IMR-90 (cell line): ENCODE data around the gene KDM1B. TPM values are rescaled to one million over a fixed set of nuclear protein-coding genes. Genes with fewer than 3 reads are reported as not detected.

Source experiments
- ATAC-seq: fragments of 200-7000 bp; cut with Tn5 transposase; 2 replicates; pipeline ENCODE4 v1.9.1; 2020; ENCODE audit warnings: low read depth, mild to moderate bottlenecking, moderate library complexity
- BruUV-seq: library from RNA; stranded (reverse); fragments of 400-500 nt; replicated peaks from 2 replicates; lab custom pipeline; 2021; lab: Mats Ljungman, UMichigan
- CTCF ChIA-PET: fragments of 300-600 bp; formaldehyde crosslinking; extraction: SDS; loops from one replicate; lab custom pipeline; 2021; ENCODE audit warnings: antibody characterized with exemption; lab: Yijun Ruan, JAX
- POLR2A ChIA-PET: fragments of 300-600 bp; sonication (Branson Sonifier 250); formaldehyde crosslinking; loops from one replicate; lab custom pipeline; 2022; ENCODE audit warnings: antibody characterized with exemption; ENCODE audit not compliant: unreplicated experiment; lab: Charles Lee
- DNase-seq: peaks from one replicate; pipeline ENCODE4 v3.0.0; 2013
- H2AFZ ChIP-seq: replicated peaks from 2 replicates; pipeline ENCODE3; 2013; ENCODE audit warnings: low read length, mild to moderate bottlenecking; ENCODE audit not compliant: poor library complexity
- H2AK5ac ChIP-seq: 2 replicates; pipeline ENCODE4 v1.6.1; 2013; ENCODE audit warnings: low read depth, low read length, inconsistent platforms
- H2AK9ac ChIP-seq: replicated peaks from 2 replicates; pipeline ENCODE3; 2013; ENCODE audit warnings: mild to moderate bottlenecking, low read depth, low read length, moderate library complexity; ENCODE audit not compliant: poor library complexity
- H2BK120ac ChIP-seq: 2 replicates; pipeline ENCODE4 v1.6.1; 2013; ENCODE audit warnings: low read depth, low read length, inconsistent platforms
- H2BK15ac ChIP-seq: 3 replicates; pipeline ENCODE4 v1.6.1; 2013; ENCODE audit warnings: low read depth, low read length, inconsistent platforms
- H2BK20ac ChIP-seq: 2 replicates; pipeline ENCODE4 v1.6.1; 2013; ENCODE audit warnings: low read depth, mild to moderate bottlenecking, inconsistent platforms, low read length, moderate library complexity
- H2BK5ac ChIP-seq: 2 replicates; pipeline ENCODE4 v1.6.1; 2013; ENCODE audit warnings: mild to moderate bottlenecking, low read depth, low read length, inconsistent platforms; ENCODE audit not compliant: poor library complexity, severe bottlenecking
- H3K14ac ChIP-seq: replicated peaks from 2 replicates; pipeline ENCODE4 v1.6.1; 2013; ENCODE audit warnings: low read depth, low read length, inconsistent platforms
- H3K18ac ChIP-seq: 2 replicates; pipeline ENCODE4 v1.6.1; 2013; ENCODE audit warnings: low read depth, low read length, control low read depth
- H3K23ac ChIP-seq: 2 replicates; pipeline ENCODE4 v1.6.1; 2013; ENCODE audit warnings: low read depth, low read length, inconsistent platforms
- H3K27ac ChIP-seq: 2 replicates; pipeline ENCODE4 v1.5.1; 2013; ENCODE audit warnings: mild to moderate bottlenecking, control low read depth, low read length; ENCODE audit not compliant: insufficient read depth
- H3K27me3 ChIP-seq: 2 replicates; pipeline ENCODE4 v1.6.1; 2013; ENCODE audit warnings: low read length; ENCODE audit not compliant: control insufficient read depth, insufficient read depth
- H3K36me3 ChIP-seq: 2 replicates; pipeline ENCODE4 v1.6.1; 2013; ENCODE audit warnings: low read length, mixed read lengths; ENCODE audit not compliant: control insufficient read depth, insufficient read depth
- H3K4ac ChIP-seq: 2 replicates; pipeline ENCODE4 v1.6.1; 2013; ENCODE audit warnings: low read depth, low read length, inconsistent platforms
- H3K4me1 ChIP-seq: 2 replicates; pipeline ENCODE4 v1.6.1; 2013; ENCODE audit warnings: low read length, mixed read lengths; ENCODE audit not compliant: control insufficient read depth, insufficient read depth
- H3K4me2 ChIP-seq: 2 replicates; pipeline ENCODE4 v1.6.1; 2013; ENCODE audit warnings: low read depth, mild to moderate bottlenecking, control low read depth, low read length, moderate library complexity
- H3K4me3 ChIP-seq: 2 replicates; pipeline ENCODE4 v1.5.1; 2013; ENCODE audit warnings: low read depth, mild to moderate bottlenecking, control low read depth, low read length, moderate library complexity; ENCODE audit not compliant: insufficient read depth
- H3K56ac ChIP-seq: 2 replicates; pipeline ENCODE4 v1.6.1; 2013; ENCODE audit warnings: low read length, inconsistent platforms; ENCODE audit not compliant: insufficient read depth; ENCODE audit errors: extremely low read depth
- H3K79me1 ChIP-seq, 2 experiments: 2 replicates each; pipeline ENCODE4 v1.6.1; 2013; ENCODE audit warnings: low read length in 2 of 2, inconsistent platforms in 1 of 2, low read depth in 1 of 2
- H3K9ac ChIP-seq: 2 replicates; pipeline ENCODE4 v1.6.1; 2013; ENCODE audit warnings: low read depth, low read length, control low read depth
- H3K9me1 ChIP-seq: 2 replicates; pipeline ENCODE4 v1.6.1; 2013; ENCODE audit warnings: low read length, inconsistent platforms; ENCODE audit not compliant: insufficient read depth
- H3K9me3 ChIP-seq: 2 replicates; pipeline ENCODE4 v1.6.1; 2013; ENCODE audit warnings: low read length; ENCODE audit not compliant: control insufficient read depth, insufficient read depth
- H4K20me1 ChIP-seq: 2 replicates; pipeline ENCODE4 v1.6.1; 2013; ENCODE audit warnings: low read length, inconsistent platforms; ENCODE audit not compliant: insufficient read depth
- H4K5ac ChIP-seq: 2 replicates; pipeline ENCODE4 v1.6.1; 2013; ENCODE audit warnings: mild to moderate bottlenecking, low read depth, low read length, control low read depth
- H4K8ac ChIP-seq, 2 experiments: 2 replicates each; pipeline ENCODE4 v1.6.1; 2013; ENCODE audit warnings: low read depth in 2 of 2, low read length in 2 of 2, control low read depth in 1 of 2, inconsistent platforms in 1 of 2
- H4K91ac ChIP-seq: 2 replicates; pipeline ENCODE4 v1.6.1; 2013; ENCODE audit warnings: low read depth, low read length, inconsistent platforms; ENCODE audit not compliant: insufficient read depth
- BHLHE40 ChIP-seq: fragments of 150-350 bp; IDR thresholded peaks from 2 replicates; pipeline ENCODE4 v1.6.1; 2016; ENCODE audit warnings: mild to moderate bottlenecking, low read depth, low read length
- CEBPB ChIP-seq: IDR thresholded peaks from 2 replicates; pipeline ENCODE4 v1.6.1; 2012; ENCODE audit warnings: low read depth, low read length, improper control_type of control experiment
- CHD1 ChIP-seq: IDR thresholded peaks from 2 replicates; pipeline ENCODE4 v1.6.1; 2012; ENCODE audit warnings: low read depth, low read length, improper control_type of control experiment
- CTCF ChIP-seq: conservative IDR thresholded peaks from 2 replicates; pipeline ENCODE4 v1.5.1; 2012; ENCODE audit warnings: mild to moderate bottlenecking, low read depth, low read length, improper control_type of control experiment
- ELK1 ChIP-seq: fragments of 150-350 bp; IDR thresholded peaks from 2 replicates; pipeline ENCODE4 v1.6.1; 2016; ENCODE audit warnings: low read depth, mild to moderate bottlenecking, low read length, moderate library complexity, borderline replicate concordance
- FOS ChIP-seq: fragments of 150-350 bp; IDR thresholded peaks from 2 replicates; pipeline ENCODE4 v1.6.1; 2016; ENCODE audit warnings: low read depth, low read length
- MAFK ChIP-seq: IDR thresholded peaks from 2 replicates; pipeline ENCODE4 v1.6.1; 2012; ENCODE audit warnings: low read depth, low read length, improper control_type of control experiment
- MAZ ChIP-seq: IDR thresholded peaks from 2 replicates; pipeline ENCODE4 v1.6.1; 2012; ENCODE audit warnings: low read depth, mild to moderate bottlenecking, low read length, improper control_type of control experiment, moderate library complexity, borderline replicate concordance
- MXI1 ChIP-seq: IDR thresholded peaks from 2 replicates; pipeline ENCODE4 v1.6.1; 2012; ENCODE audit warnings: low read depth, mild to moderate bottlenecking, low read length, moderate library complexity, borderline replicate concordance
- NFE2L2 ChIP-seq: fragments of 150-350 bp; IDR thresholded peaks from 2 replicates; pipeline ENCODE4 v1.6.1; 2016; ENCODE audit warnings: low read depth, mild to moderate bottlenecking, low read length
- POLR2A ChIP-seq: IDR thresholded peaks from 2 replicates; pipeline ENCODE4 v1.6.1; 2012; ENCODE audit warnings: mild to moderate bottlenecking, low read depth, low read length
- RAD21 ChIP-seq: IDR thresholded peaks from 2 replicates; pipeline ENCODE4 v1.6.1; 2012; ENCODE audit warnings: low read length, improper control_type of control experiment
- RCOR1 ChIP-seq: IDR thresholded peaks from 2 replicates; pipeline ENCODE4 v1.6.1; 2012; ENCODE audit warnings: mild to moderate bottlenecking, low read length, improper control_type of control experiment; ENCODE audit not compliant: insufficient replicate concordance
- RFX5 ChIP-seq: IDR thresholded peaks from 2 replicates; pipeline ENCODE4 v1.8.0; 2012; ENCODE audit warnings: low read depth, mild to moderate bottlenecking, low read length, moderate library complexity
- SMC3 ChIP-seq: fragments of 150-350 bp; IDR thresholded peaks from 2 replicates; pipeline ENCODE4 v1.6.1; 2016; ENCODE audit warnings: low read depth, mild to moderate bottlenecking, antibody characterized with exemption, low read length, moderate library complexity
- WGBS, 2 experiments: methylation state at CpG; one replicate each; pipeline versions ENCODE4 v1.1.5 to v1.1.7; 2013; ENCODE audit warnings: missing lambda C conversion rate in 2 of 2; ENCODE audit not compliant: insufficient read length in 1 of 2; ENCODE audit errors: extremely low coverage in 2 of 2; 5-methylcytosine and 5-hydroxymethylcytosine counted together
- dilution Hi-C: fragments of 300-500 bp; cut with HindIII; formaldehyde crosslinking; loops from one replicate; pipeline ENCODE4 v1.14.3; 2018; ENCODE audit warnings: low sequenced_read_pairs; ENCODE audit not compliant: unreplicated experiment
- in situ Hi-C: fragments of 300-500 bp; cut with MboI; formaldehyde crosslinking; loops from 3 replicates; pipeline ENCODE4 v1.14.3; 2019; ENCODE audit warnings: low sequenced_read_pairs, inconsistent platforms, mixed read lengths
- intact Hi-C: fragments of 100-400 bp; cut with micrococcal nuclease; formaldehyde crosslinking; loops from 2 replicates; pipeline ENCODE4 v1.10.0; 2022
- polyA plus RNA-seq, 3 experiments: library from polyadenylated mRNA; depleted of rRNA; stranded (reverse); fragments of >200 nt; gene quantifications; 2 replicates each; pipeline ENCODE4 v1.2.3, GENCODE V29; 2012; ENCODE audit warnings: low replicate concordance in 1 of 3
- total RNA-seq: library from RNA; depleted of rRNA; stranded (reverse); fragments of >200 nt; gene quantifications from 2 replicates; pipeline ENCODE4 v1.2.3, GENCODE V29; 2012
- TF ChIP-seq, protein P1 (sequence below): fragments of 150-350 bp; IDR thresholded peaks from 2 replicates; pipeline ENCODE4 v1.6.1; 2017; ENCODE audit warnings: mild to moderate bottlenecking, antibody characterized with exemption, low read length, low read depth

KDM1B gene
- total and polyA plus RNA-seq, 2 of the 4 experiments (the other 2 are of a cell fraction) = 13.2 to 16.7 TPM

GRCh38 chr6:18161431-18161830 is 6.2 kb downstream of the KDM1B start:
- in situ Hi-C loops = no loop called here
- H3K56ac ChIP-seq = no peak overlapping the region
- ATAC-seq (no peak), DNase-seq (no peak)
- BruUV-seq = no TSS peak
- H2AFZ ChIP-seq = no peak overlapping the region
- no peak overlapping the region for H3K4me3 ChIP-seq
- dilution Hi-C loops = no loop called here
- no peak overlapping the region for H3K18ac ChIP-seq
- WGBS, 2 experiments = no CpG with 5 or more reads among the region's 2 CpGs
- H3K4ac ChIP-seq = no peak overlapping the region
- H2BK5ac ChIP-seq = no peak overlapping the region
- no peak overlapping the region for H2AK9ac ChIP-seq
- H2BK120ac ChIP-seq = no peak overlapping the region
- no peaks in the 10 kb centered on the region; a peak in 2 of 4 replicates for H3K79me1 ChIP-seq
- no peak overlapping the region for H3K9ac ChIP-seq
- no peak overlapping the region for H2BK20ac ChIP-seq
- peaks cover 15% of the 10 kb centered on the region for H3K36me3 ChIP-seq
- H3K9me3 ChIP-seq = no peaks in the 10 kb centered on the region
- H3K27ac ChIP-seq = no peak overlapping the region
- ChIA-PET CTCF (no interaction called here), POLR2A (no interaction called here)
- no peak overlapping the region for H2BK15ac ChIP-seq
- H3K23ac ChIP-seq = no peak overlapping the region
- no peak overlapping the region for H3K14ac ChIP-seq
- H4K8ac ChIP-seq = no peak overlapping the region
- H2AK5ac ChIP-seq = no peak overlapping the region
- H3K4me2 ChIP-seq = no peak overlapping the region
- TF ChIP-seq CHD1 = no peak
- TF ChIP-seq ELK1 = no peak
- no peak for TF ChIP-seq FOS
- no peak for TF ChIP-seq RAD21
- TF ChIP-seq NFE2L2 = no peak
- TF ChIP-seq, protein P1, sequence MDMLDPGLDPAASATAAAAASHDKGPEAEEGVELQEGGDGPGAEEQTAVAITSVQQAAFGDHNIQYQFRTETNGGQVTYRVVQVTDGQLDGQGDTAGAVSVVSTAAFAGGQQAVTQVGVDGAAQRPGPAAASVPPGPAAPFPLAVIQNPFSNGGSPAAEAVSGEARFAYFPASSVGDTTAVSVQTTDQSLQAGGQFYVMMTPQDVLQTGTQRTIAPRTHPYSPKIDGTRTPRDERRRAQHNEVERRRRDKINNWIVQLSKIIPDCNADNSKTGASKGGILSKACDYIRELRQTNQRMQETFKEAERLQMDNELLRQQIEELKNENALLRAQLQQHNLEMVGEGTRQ = no peak
- no peak for TF ChIP-seq CEBPB
- TF ChIP-seq POLR2A = no peak
- no peak for TF ChIP-seq RFX5
- no peak for TF ChIP-seq MXI1
- no peak for TF ChIP-seq BHLHE40
- no peak for TF ChIP-seq MAZ
- TF ChIP-seq CTCF = no peak
- no peak for TF ChIP-seq RCOR1
- TF ChIP-seq SMC3 = no peak
- no peak for TF ChIP-seq MAFK
- H3K27me3 ChIP-seq = no peaks in the 10 kb centered on the region
- H3K4me1 ChIP-seq = no peaks in the 10 kb centered on the region
- H4K20me1 ChIP-seq = no peaks in the 10 kb centered on the region
- no peak overlapping the region for H4K5ac ChIP-seq
- intact Hi-C loops = no loop called here
- H3K9me1 ChIP-seq = peaks cover 6% of the 10 kb centered on the region; the same call in 1 of the 2 replicates
- no peak overlapping the region for H4K91ac ChIP-seq
